Measurements from ENCODE around the gene HTRA1. TPM values are rescaled to one million over a fixed set of nuclear protein-coding genes. Genes with fewer than 3 reads are reported as not detected.

The HTRA1 gene
- polyA plus RNA-seq, 3 donors = 21.4 to 244 (median 76.1) TPM

DNA sequence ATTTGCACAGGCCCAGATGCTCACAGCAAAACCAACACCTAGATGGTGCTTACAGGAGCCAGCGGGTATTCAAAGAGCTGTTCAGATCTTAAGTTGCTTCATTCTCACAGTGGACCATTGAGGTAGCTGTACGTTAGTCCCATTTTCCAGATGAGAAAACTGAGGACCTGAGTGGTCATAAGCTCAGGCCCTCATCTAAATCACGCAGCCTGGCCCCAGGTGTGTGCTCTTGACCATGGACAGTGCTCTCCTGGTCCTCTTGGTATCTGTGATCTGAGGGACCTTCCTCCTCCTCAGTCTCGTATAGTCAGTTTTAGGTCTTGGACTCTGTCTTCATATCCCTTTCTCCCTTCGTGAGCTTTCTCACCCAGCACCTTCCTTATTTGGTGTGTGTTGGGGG, 43.7 kb downstream of the HTRA1 start:
- no peak overlapping the region for H3K27ac ChIP-seq (ENCODE audit: low read depth, low read length)
- 90 to 93% (median 92%) methylated on average over 5 of the region's 5 CpGs for WGBS, 3 donors

DNA sequence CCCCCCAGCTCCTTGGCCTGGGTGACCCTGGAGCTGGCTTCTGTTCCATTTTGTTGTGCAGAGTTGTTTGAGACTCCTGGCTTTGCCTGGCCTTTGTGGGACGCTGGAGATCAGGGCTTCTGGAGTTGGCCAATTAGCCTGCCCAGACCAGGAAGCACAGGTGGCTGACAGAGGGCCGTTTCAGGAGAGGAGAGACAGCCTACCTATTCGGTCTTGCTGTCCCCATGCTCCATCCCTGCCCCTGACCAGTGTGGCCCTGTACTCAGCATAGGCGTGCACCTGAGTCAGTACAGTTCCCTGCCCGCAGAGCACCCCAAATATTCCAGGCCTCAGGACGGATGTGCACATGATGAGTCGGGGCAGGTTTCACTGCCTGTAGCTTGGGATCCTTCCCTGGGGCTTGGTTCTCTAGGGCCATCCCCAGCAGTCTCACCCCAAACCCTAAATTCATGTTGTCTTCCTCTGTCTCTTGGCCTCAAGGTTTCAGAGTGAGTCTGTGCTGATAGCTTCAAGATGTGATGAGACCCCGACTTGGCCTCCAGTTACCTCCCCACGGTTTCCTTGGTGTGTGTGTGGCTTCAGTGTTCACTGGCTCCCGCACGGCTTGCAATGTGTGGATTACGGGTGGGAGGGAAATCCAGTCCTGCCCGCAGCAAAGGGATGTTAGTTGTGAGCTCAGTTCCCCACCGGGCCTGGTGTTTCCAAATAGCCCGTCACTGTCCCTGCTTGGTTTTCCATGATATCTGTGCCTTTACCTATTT, 44.7 kb downstream of the HTRA1 start:
- H3K27ac ChIP-seq (ENCODE audit: low read depth, low read length) = no peak overlapping the region
- WGBS, 3 donors = 88 to 93% (median 91%) methylated on average over 15 of the region's 15 CpGs

DNA sequence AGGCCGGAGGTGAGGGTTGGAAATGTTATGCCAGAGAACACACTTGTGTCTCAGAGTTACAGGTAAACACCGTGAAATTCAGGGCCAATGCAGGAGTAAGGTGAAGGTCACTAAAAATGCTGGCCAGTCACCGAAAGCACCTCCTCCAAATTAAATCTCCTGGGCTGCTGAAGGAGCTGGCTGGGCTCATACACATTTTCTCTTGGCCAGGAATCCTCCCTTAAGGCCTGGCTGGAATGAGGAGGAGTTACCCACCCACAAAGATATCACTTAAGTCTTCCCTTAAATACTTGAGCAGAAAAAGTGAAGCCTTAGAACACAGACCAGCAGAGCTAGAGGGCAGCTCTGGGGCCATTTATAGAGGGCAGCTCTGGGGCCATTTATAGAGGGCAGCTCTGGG, 46.3 kb downstream of the HTRA1 start:
- 65 to 81% (median 68%) methylated on average over 3 of the region's 3 CpGs for WGBS, 3 donors
- H3K27ac ChIP-seq (ENCODE audit: low read depth, low read length) = no peak overlapping the region

DNA sequence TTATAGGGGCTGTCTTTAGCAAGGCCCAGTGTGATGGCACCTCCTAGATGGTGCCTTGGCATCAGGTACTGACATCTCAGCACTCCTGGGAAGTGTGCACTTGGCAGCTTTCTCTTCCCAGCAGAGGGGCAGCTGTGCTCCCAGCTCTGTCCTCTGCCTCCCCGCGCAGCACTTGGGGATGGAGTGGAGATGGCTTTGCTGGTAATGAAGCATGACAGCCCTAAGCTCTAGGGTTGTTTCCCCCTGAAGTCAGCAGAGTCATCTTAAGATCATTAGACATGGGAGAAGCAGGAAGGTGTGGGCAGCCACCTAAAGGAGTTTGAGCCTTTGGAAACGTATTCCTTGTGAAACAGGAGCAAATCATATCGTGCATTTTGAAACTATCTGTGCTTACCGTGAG, 46.7 kb downstream of the HTRA1 start:
- no peak overlapping the region for H3K27ac ChIP-seq (ENCODE audit: low read depth, low read length)
- 67 to 77% (median 73%) methylated on average over 5 of the region's 5 CpGs for WGBS, 3 donors

DNA sequence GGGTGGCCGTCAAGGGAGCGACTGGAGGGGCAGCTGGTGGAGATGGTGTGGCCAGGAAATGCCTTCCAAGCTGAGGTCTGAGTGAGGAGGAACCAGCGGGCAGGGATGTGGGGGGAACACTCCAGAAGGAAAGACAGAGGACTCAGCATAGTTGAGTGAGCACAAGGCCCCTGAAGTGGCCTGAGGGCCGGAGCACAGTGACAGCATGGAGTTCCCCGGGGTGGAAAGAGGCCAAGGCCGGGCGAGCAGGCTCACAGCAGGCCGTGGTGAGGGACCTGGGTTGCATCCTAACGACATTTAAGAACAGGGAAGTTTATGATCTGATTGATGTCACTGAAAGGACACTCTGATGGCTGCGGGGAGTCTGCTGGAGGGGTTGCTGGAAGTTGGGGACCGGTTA, 48.0 kb downstream of the HTRA1 start:
- H3K27ac ChIP-seq (ENCODE audit: low read depth, low read length) = no peak overlapping the region
- 78 to 88% (median 87%) methylated on average over 11 of the region's 11 CpGs for WGBS, 3 donors

DNA sequence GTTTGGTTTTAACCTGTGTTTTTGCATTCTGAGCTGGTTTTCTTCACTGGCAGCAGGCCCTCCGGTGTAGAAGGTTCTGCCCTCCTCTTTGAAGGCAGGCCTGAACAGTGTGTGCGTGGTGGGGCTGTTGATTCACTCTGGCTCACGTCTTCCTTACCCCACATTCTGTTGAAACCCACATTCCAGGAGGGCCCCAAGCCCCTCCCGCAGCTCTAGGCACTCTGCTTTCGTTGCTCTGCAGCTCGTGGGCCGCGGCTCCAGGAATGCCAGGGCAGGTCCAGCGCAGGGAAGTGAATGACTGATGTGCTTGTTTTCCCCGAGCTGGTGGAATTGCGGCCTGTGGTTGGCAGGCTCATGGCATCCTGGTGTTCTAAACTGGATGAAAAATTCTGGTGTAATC, 49.0 kb downstream of the HTRA1 start:
- no peak overlapping the region for H3K27ac ChIP-seq (ENCODE audit: low read depth, low read length)
- 73 to 87% (median 82%) methylated on average over 11 of the region's 11 CpGs for WGBS, 3 donors

DNA sequence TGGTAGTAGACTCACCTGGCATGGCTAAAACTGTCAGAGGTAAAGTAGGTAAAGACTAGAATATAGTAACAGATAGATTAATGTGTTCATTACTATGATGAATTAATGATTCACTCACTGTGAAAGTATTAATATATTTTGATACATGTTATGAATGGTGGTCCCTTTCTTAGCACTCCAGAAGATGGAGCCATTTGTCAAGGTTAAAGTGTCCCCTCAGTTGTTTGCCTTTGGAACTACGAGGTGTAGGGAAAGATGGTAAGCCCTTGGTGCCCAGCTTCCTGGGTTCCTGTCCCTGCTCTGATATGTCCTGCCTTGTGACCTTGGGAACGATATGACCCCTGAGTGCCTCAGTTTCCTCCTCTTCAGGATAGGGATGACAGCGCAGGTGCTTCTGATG, 49.4 kb downstream of the HTRA1 start:
- H3K27ac ChIP-seq (ENCODE audit: low read depth, low read length) = no peak overlapping the region
- 82 to 93% (median 90%) methylated on average over 3 of the region's 3 CpGs for WGBS, 3 donors

DNA sequence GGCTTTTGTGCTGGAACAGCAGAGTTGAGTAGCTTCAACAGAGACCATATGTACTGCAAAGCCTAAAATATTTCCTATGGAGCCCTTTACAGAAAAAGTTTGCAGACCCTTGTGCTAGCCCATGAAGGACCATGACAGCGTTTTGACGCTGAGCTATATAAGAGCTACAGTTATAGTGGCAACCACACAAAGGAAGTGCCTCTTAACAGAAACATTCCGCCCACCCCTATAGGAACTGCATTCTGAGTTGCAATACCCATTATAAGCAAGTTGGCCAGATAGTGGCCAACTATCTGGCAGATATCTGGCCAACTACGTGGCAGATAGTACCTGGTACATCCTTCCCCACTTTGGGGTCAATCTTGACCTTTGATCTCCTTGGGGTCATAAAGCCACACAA, 51.7 kb downstream of the HTRA1 start:
- WGBS, 3 donors = 64 to 88% (median 74%) methylated on average over 4 of the region's 4 CpGs
- H3K27ac ChIP-seq (ENCODE audit: low read depth, low read length) = no peak overlapping the region

DNA sequence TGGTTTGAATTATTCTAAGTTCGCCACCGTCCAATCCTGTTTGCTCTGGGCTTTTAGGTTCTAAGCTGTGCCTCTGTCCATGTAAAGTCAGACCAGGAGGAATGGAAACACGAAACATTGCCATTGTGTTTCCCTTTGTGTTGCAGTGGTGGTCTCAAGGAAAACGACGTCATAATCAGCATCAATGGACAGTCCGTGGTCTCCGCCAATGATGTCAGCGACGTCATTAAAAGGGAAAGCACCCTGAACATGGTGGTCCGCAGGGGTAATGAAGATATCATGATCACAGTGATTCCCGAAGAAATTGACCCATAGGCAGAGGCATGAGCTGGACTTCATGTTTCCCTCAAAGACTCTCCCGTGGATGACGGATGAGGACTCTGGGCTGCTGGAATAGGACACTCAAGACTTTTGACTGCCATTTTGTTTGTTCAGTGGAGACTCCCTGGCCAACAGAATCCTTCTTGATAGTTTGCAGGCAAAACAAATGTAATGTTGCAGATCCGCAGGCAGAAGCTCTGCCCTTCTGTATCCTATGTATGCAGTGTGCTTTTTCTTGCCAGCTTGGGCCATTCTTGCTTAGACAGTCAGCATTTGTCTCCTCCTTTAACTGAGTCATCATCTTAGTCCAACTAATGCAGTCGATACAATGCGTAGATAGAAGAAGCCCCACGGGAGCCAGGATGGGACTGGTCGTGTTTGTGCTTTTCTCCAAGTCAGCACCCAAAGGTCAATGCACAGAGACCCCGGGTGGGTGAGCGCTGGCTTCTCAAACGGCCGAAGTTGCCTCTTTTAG, 52.9 kb downstream of the HTRA1 start:
- no peak overlapping the region for H3K27ac ChIP-seq (ENCODE audit: low read depth, low read length)
- 90 to 91% (median 90%) methylated on average over 22 of the region's 22 CpGs for WGBS, 3 donors

DNA sequence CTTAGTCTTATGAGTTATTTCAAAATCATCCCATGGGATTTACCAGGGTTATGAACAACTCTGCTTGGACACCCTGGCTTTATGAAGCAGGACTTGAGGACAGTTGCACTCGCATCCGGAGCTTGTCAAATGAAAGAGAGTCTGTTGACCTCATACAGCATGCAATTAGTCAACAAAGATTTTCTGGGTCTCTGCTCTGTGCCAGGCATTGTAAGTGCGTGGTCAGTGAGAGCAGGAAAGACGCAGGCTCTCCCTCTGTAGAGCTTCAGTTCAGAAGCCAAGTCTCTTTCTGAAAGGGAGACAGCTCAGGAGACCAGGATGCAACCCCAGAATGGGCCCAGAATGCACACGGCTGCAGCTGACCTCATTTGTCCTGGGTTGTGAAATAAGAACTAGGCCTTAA, 53.7 kb downstream of the HTRA1 start:
- 60 to 84% (median 66%) methylated on average over 5 of the region's 5 CpGs for WGBS, 3 donors
- no peak overlapping the region for H3K27ac ChIP-seq (ENCODE audit: low read depth, low read length)

DNA sequence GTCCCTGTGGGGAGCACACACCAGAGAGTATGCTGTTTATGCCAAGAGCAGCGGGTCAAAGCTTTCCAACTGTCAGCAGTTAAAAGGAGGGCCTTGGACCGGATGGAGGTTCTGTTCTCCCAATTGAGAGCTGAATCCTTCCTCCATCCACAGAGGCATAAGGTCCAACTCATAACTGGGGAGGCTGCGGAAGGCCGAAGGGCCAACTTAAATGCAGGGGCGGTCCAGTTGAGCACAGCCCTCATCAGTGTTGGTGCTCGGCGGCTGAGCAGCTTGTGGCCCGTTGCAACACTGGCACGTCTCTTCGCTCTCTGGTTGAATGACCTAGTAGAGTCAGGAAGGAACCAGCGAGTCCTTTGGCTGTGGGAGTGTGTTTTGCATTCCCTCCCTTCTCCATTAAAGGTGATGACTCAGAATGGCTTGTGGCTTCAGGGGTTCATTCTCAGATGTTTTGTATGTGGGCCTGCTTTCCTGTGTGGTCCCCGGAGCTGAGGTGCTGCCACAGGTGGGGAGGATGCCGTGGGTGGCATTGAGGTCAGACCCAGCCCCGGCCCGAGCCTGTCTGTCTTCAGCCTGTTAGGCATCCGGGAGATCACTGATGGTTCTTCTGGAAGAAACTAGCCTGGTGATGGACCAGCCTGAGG, 54.4 kb downstream of the HTRA1 start:
- WGBS, 3 donors = 69 to 81% (median 70%) methylated on average over 16 of the region's 16 CpGs
- no peak overlapping the region for H3K27ac ChIP-seq (ENCODE audit: low read depth, low read length)

DNA sequence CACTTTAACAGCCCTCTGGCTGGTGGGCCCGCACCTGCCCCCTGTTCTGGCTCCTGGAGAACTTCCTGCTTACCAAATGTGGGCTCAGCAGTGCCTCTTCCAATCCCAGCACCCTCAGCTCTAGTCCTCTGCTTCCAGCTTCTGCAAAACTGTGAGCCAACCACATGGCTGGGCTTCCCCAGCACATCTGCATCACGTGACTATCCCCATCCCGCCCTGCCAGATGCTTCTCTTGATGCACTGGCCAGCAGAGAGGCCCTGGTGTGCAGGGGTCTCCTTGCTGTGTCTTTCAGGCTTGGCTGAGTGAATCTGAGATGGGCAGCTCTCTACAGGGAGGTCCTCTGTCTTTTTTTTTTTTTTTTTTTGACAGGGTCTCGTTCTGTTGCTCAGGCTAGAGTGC, 55.4 kb downstream of the HTRA1 start:
- WGBS, 3 donors = 75 to 84% (median 77%) methylated on average over 3 to 4 of the region's 4 CpGs
- no peak overlapping the region for H3K27ac ChIP-seq (ENCODE audit: low read depth, low read length)

DNA sequence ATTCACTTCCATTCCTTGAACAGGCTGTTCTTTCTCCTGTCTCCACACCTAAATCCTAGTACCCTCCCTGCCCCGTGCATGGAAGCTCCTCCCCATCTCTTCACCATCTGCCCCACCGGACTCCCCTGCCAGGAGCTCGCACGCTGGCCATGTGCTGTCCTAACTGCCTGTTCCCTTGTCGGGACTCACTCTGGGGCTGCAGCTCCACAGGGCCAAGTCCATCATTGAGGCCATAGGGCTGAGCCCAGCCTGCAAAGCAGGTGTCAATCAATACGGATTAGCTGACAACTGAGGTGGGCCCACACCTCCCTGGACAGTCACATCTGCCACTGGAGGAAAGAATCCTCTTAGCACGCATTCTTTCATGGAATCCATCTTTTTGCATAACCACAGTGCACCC, 57.8 kb downstream of the HTRA1 start:
- WGBS, 3 donors = 78 to 85% (median 79%) methylated on average over 7 of the region's 7 CpGs
- H3K27ac ChIP-seq (ENCODE audit: low read depth, low read length) = no peak overlapping the region

DNA sequence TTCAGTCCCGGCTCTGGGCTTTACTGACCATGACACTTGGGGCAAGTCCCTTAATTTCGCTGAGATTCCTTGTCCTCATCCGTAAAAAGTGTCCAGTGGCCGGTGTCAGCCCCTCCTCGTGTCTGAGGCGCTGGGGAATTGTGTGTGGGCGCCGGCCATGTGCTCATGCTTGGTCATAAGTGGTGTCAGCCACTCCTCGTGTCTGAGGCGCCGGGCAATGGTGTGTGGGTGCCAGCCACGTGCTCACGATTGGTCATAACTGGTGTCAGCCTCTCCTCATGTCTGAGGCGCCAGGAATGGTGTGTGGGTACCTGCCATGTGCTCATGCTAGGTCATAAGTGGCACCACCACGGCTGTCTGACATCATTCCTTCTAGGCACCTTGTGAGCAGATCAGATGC, 58.5 kb downstream of the HTRA1 start:
- H3K27ac ChIP-seq (ENCODE audit: low read depth, low read length) = no peak overlapping the region
- WGBS, 3 donors = 83 to 92% (median 91%) methylated on average over 15 of the region's 15 CpGs

DNA sequence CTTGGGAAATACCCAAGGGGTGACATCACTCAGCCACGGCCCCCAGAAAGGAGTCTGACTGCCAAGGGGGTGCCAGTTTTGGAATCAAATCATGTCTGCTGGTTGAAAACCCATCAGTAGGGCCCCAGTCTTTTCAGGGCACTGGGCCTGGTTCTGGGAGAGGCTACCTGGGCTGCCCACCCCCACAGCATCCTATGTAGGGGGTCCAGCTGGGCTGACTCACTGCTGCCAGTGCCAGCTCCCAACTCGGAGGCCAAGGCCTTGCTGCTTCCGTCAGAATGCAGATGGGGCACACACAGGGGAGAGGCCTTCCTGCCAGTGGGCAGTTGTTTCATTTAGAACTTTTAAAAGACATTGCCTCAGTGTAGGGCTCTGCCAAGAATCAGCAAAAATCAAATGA, 59.7 kb downstream of the HTRA1 start:
- H3K27ac ChIP-seq (ENCODE audit: low read depth, low read length) = no peak overlapping the region
- WGBS, 3 donors = 61 to 67% (median 61%) methylated on average over 3 of the region's 3 CpGs

DNA sequence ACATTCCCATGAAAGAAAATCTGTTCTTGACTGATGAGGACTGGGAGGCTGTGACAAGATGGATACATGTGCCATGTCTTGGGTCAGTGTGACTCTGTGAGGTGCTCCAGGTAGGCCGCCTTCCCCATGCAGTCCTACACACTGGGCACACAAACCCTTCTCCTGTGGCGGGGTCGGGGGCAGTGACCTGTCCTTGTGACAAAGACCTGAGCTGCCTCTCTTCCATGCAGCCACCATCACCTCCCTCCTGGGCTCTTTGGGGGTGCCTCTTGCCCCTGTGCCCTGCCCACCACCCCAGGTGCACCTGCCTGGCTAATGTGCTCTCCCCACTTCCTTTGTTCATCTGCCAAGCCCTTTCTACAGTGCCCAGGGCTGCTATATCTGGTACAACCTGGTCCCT, 63.5 kb downstream of the HTRA1 start:
- no peak overlapping the region for H3K27ac ChIP-seq (ENCODE audit: low read depth, low read length)
- WGBS, 3 donors = 92 to 100% (median 93%) methylated on average over 3 of the region's 3 CpGs

DNA sequence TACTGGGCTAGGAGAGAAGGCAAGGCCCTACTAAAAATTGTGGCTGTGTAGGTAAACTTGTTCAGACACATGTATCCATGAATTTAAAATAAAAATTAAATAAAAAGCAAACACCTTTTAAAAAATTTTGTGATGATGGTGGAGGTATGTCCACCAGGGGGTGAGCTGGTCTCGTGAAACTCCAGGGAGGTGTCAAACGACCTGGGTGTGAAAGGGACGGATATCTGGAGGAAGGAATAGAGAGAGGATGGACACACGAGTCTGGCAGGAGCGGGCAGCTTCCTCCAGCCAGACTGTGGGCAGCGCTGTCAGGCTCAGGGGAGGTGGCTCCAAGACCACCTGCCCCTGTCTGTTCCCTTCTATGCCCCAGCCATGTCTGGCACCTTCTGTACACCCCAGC, 64.4 kb downstream of the HTRA1 start:
- 31 to 39% (median 34%) methylated on average over 6 of the region's 6 CpGs for WGBS, 3 donors

DNA sequence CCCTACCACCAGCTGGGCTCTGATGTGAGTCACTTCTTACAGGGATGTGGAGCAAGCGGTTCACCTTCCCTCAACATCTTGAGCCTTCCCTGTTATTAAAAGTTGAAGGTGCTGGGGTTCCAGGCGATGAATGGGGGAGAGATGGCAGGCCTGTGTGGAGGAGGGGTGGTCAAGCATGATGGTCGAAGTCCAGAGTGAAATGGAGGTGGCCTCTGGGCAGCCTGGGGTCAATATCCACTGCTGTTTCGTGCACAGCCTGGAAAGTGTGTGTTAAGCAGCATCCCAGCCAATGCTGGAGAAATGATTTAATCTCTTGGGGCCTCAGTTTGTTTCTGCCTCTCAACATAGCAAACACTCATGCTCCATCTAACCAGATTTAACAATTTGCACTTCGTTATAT, 65.5 kb downstream of the HTRA1 start:
- 75 to 89% (median 76%) methylated on average over 5 of the region's 5 CpGs for WGBS, 3 donors
- no peak overlapping the region for H3K27ac ChIP-seq (ENCODE audit: low read depth, low read length)

More for the DNA sequence above, 64.4 kb downstream of the HTRA1 start:
- no peak overlapping the region for H3K27ac ChIP-seq (ENCODE audit: low read depth, low read length)

DNA sequence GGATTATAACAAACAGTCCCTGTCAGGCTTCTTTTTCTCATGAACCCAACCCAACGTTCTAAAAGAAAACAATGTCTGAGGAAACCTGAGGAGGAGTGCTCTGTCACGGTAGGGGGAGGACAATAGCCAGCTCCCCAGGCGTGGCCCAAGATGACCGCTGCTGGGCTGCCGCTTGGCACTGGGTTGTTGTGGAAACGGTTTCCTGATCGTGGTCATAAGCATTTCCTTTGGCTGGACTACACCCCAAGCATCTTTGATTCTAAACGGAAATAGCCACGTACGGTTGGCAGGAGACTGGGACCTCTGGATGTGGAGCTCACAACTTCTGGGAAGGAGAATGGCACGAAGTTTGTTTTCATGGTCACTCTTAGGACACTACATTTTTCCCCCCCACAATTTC, 68.8 kb downstream of the HTRA1 start:
- 42 to 81% (median 51%) methylated on average over 11 of the region's 11 CpGs for WGBS, 3 donors
- H3K27ac ChIP-seq (ENCODE audit: low read depth, low read length) = no peak overlapping the region
